Liver (tissue), 9 donors: ENCODE data around the gene HSFX3. TPM values are rescaled to one million over a fixed set of nuclear protein-coding genes. Genes with fewer than 3 reads are reported as not detected.
"Not testable (repeated sequence)": the region's sequence is repeated elsewhere in the genome, so short reads cannot be mapped to it uniquely, and the experiment has no call there.

Experiments
- DNase-seq: peaks from one replicate; pipeline ENCODE4 v3.0.0-alpha.2; 2017; ENCODE audit warnings: low spot score
- H3K27ac ChIP-seq, 2 donors: one replicate each; pipeline ENCODE4 v1.7.0; 2013; ENCODE audit warnings: inconsistent platforms in 2 of 2, low read length in 2 of 2, control low read depth in 1 of 2, low read depth in 1 of 2, mild to moderate bottlenecking in 1 of 2
- H3K27me3 ChIP-seq, 4 donors: one replicate each; pipeline versions ENCODE4 v1.6.1 to v1.7.0; 2013; ENCODE audit warnings: low read length in 3 of 4, inconsistent platforms in 1 of 4, mild to moderate bottlenecking in 1 of 4, moderate library complexity in 1 of 4; ENCODE audit not compliant: control insufficient read depth in 4 of 4, insufficient read depth in 4 of 4
- H3K36me3 ChIP-seq, 4 donors: one replicate each; pipeline versions ENCODE4 v1.6.1 to v1.7.0; 2013; ENCODE audit warnings: low read length in 3 of 4, mild to moderate bottlenecking in 3 of 4, low read depth in 1 of 4, moderate library complexity in 1 of 4; ENCODE audit not compliant: control insufficient read depth in 4 of 4, insufficient read depth in 3 of 4
- H3K4me1 ChIP-seq, 4 donors: one replicate each; pipeline versions ENCODE4 v1.6.1 to v1.7.0; 2013; ENCODE audit warnings: low read length in 3 of 4, mild to moderate bottlenecking in 3 of 4, moderate library complexity in 1 of 4; ENCODE audit not compliant: control insufficient read depth in 4 of 4, insufficient read depth in 4 of 4
- H3K4me3 ChIP-seq, 3 donors: one replicate each; pipeline versions ENCODE4 v1.6.1 to v1.7.0; 2013; ENCODE audit warnings: low read length in 3 of 3, control low read depth in 1 of 3, low read depth in 1 of 3, mild to moderate bottlenecking in 1 of 3
- H3K9ac ChIP-seq, 2 donors: one replicate each; pipeline ENCODE4 v1.7.0; 2013; ENCODE audit warnings: low read length in 2 of 2, mild to moderate bottlenecking in 2 of 2, moderate library complexity in 2 of 2, control low read depth in 1 of 2, low read depth in 1 of 2
- H3K9me3 ChIP-seq, 4 donors: one replicate each; pipeline versions ENCODE4 v1.6.1 to v1.7.0; 2013; ENCODE audit warnings: low read length in 3 of 4; ENCODE audit not compliant: control insufficient read depth in 4 of 4
- EGR1 ChIP-seq, 2 donors: IDR thresholded peaks; 2 replicates each; pipeline ENCODE4 v1.6.1; 2016 to 2018; ENCODE audit warnings: antibody characterized with exemption in 2 of 2, low read depth in 2 of 2
- FOXA1 ChIP-seq: IDR thresholded peaks from 2 replicates; pipeline ENCODE4 v1.6.1; 2016; ENCODE audit warnings: antibody characterized with exemption
- FOXA2 ChIP-seq: IDR thresholded peaks from 2 replicates; pipeline ENCODE4 v1.6.1; 2016; ENCODE audit warnings: antibody characterized with exemption
- GABPA ChIP-seq, 2 donors: IDR thresholded peaks in 1 of 2; conservative IDR thresholded peaks in 1 of 2; 2 replicates each; pipeline ENCODE4 v1.6.1; 2016; ENCODE audit warnings: antibody characterized with exemption in 2 of 2, mild to moderate bottlenecking in 1 of 2, moderate library complexity in 1 of 2
- HNF4A ChIP-seq, 2 donors: conservative IDR thresholded peaks; 2 replicates each; pipeline ENCODE4 v1.6.1; 2016; ENCODE audit warnings: antibody characterized with exemption in 2 of 2, mild to moderate bottlenecking in 2 of 2
- HNF4G ChIP-seq: IDR thresholded peaks from 2 replicates; pipeline ENCODE4 v1.6.1; 2016; ENCODE audit warnings: antibody characterized with exemption
- JUND ChIP-seq, 2 donors: IDR thresholded peaks; 2 replicates each; pipeline ENCODE4 v1.6.1; 2016; ENCODE audit warnings: antibody characterized with exemption in 2 of 2
- NR2F2 ChIP-seq: IDR thresholded peaks from 2 replicates; pipeline ENCODE4 v1.6.1; 2016; ENCODE audit warnings: antibody characterized with exemption
- RAD21 ChIP-seq, 2 donors: IDR thresholded peaks; 2 replicates each; pipeline ENCODE4 v1.6.1; 2016; ENCODE audit warnings: antibody characterized with exemption in 2 of 2, mild to moderate bottlenecking in 2 of 2
- RXRA ChIP-seq, 2 donors: IDR thresholded peaks; 2 replicates each; pipeline ENCODE4 v1.6.1; 2017 to 2018; ENCODE audit warnings: antibody characterized with exemption in 2 of 2, mild to moderate bottlenecking in 1 of 2
- TAF1 ChIP-seq: conservative IDR thresholded peaks from 2 replicates; pipeline ENCODE4 v1.6.1; 2016; ENCODE audit warnings: antibody characterized with exemption, mild to moderate bottlenecking
- YY1 ChIP-seq: IDR thresholded peaks from 2 replicates; pipeline ENCODE4 v1.6.1; 2016; ENCODE audit warnings: antibody characterized with exemption, mild to moderate bottlenecking
- WGBS: extraction: QIAGEN DNeasy Blood & Tissue Kit; methylation state at CpG from one replicate; pipeline ENCODE4 v1.1.7; 2013; 5-methylcytosine and 5-hydroxymethylcytosine counted together
- polyA plus RNA-seq, 2 donors: library from polyadenylated mRNA; stranded (reverse) in 1 of 2; unstranded in 1 of 2; fragments of 200-250 nt in 1 of 2; fragments of >200 nt in 1 of 2; fragmentation: Nextera tagmentation in 1 of 2; extraction: Ambion mirVana in 1 of 2; gene quantifications; one replicate each; pipeline versions ENCODE4 v1.2.1 to v1.2.3, GENCODE V29; 2013 to 2015
- total RNA-seq, 2 donors: library from RNA; depleted of rRNA; stranded (reverse); fragments of >200 nt; gene quantifications; one replicate each; pipeline ENCODE4 v1.2.3, GENCODE V29; 2014
- TF ChIP-seq, protein P1 (sequence below): IDR thresholded peaks from 2 replicates; pipeline ENCODE4 v1.6.1; 2016; ENCODE audit warnings: antibody characterized with exemption
- TF ChIP-seq, protein P2 (sequence below): IDR thresholded peaks from 2 replicates; pipeline ENCODE4 v1.6.1; 2016; ENCODE audit warnings: antibody characterized with exemption
- TF ChIP-seq, protein P3 (sequence below): IDR thresholded peaks from 2 replicates; pipeline ENCODE4 v1.6.1; 2016; ENCODE audit warnings: antibody characterized with exemption
- TF ChIP-seq, protein P4 (sequence below): IDR thresholded peaks from 2 replicates; pipeline ENCODE4 v1.6.1; 2016; ENCODE audit warnings: antibody characterized with exemption, mild to moderate bottlenecking
- TF ChIP-seq, protein P5 (sequence below): fragments of 150-350 bp; IDR thresholded peaks from 2 replicates; pipeline ENCODE4 v1.5.1; 2017; ENCODE audit warnings: improper control_type of control experiment, low read depth, low read length; ENCODE audit not compliant: missing input control
- donor health status: healthy.
- donor health status: healthy.
- donor health status: healthy.
- donor health status: healthy.
- donor health status: healthy.

Gene HSFX3
- total and polyA plus RNA-seq, 4 donors = not detected

DNA sequence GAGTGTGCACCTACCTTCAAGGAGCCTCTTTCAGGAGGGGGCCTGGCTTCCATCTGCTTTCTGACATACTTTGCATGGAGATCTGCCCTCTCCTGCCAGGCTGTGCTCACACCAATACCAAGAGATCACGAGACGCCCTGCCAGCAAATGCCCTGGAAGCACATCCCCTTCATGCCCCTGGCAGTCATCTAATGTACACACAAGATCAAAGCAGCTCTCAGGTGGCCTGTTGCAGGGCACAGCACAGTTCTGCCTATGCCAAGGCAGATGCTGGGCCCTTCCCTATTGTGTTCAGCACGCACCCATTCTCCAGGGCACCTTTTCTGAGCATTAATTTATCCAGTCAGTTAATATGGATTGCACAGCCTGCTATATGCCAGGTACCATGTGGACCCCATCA, 16.9 kb downstream of the HSFX3 start:
- DNase-seq, H3K4me1 ChIP-seq, H3K36me3 ChIP-seq, H3K9ac ChIP-seq, H3K4me3 ChIP-seq, H3K9me3 ChIP-seq, H3K27me3 ChIP-seq, H3K27ac ChIP-seq: not testable (repeated sequence)
- WGBS = 100% methylated on average over 1 of the region's 3 CpGs

DNA sequence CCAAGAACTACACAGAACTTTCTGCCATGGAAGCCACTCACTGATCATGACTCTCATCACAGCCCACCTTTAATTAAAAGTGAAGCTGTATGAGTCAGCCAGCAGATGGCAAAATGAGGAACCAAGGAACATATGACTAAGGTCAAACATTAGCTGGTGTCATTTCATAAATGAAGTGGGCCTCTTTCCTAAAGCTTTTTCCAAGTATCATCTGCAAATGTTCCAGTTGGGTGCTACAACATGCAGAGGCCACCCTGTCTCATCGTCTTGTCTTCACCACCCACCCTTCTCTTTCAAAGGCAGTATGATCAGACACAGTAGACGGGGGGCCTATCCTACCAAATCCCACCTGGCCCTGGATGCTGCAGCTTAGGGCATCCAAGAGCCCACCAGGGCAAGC, 18.1 kb downstream of the HSFX3 start:
- TF ChIP-seq NR2F2 (no peak), FOXA2 (no peak), JUND (IDR thresholded peaks at IDR 0.05) (no peak), RXRA (IDR thresholded peaks at IDR 0.05) (no peak), RAD21 (IDR thresholded peaks at IDR 0.05) (no peak), TAF1 (no peak), FOXA1 (no peak), HNF4G (no peak), HNF4A (conservative IDR thresholded peaks at IDR 0.05) (no peak), EGR1 (IDR thresholded peaks at IDR 0.05; ENCODE audit: low read depth in 2 of 2) (no peak), YY1 (no peak)
- TF ChIP-seq, protein P1, sequence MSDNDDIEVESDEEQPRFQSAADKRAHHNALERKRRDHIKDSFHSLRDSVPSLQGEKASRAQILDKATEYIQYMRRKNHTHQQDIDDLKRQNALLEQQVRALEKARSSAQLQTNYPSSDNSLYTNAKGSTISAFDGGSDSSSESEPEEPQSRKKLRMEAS = no peak
- TF ChIP-seq, protein P2, sequence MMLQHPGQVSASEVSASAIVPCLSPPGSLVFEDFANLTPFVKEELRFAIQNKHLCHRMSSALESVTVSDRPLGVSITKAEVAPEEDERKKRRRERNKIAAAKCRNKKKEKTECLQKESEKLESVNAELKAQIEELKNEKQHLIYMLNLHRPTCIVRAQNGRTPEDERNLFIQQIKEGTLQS = no peak
- H3K27ac ChIP-seq = no peak overlapping the region
- WGBS = 99% methylated on average over 2 of the region's 2 CpGs
- no peaks in the 10 kb centered on the region for H3K27me3 ChIP-seq
- H3K9me3 ChIP-seq = no peaks in the 10 kb centered on the region
- DNase-seq = no peak
- H3K9ac ChIP-seq = no peak overlapping the region
- H3K4me3 ChIP-seq = no peak overlapping the region
- H3K4me1 ChIP-seq = no peaks in the 10 kb centered on the region
- H3K36me3 ChIP-seq = peaks cover 0 to 2% (median 0%) of the 10 kb centered on the region in 4 donors

DNA sequence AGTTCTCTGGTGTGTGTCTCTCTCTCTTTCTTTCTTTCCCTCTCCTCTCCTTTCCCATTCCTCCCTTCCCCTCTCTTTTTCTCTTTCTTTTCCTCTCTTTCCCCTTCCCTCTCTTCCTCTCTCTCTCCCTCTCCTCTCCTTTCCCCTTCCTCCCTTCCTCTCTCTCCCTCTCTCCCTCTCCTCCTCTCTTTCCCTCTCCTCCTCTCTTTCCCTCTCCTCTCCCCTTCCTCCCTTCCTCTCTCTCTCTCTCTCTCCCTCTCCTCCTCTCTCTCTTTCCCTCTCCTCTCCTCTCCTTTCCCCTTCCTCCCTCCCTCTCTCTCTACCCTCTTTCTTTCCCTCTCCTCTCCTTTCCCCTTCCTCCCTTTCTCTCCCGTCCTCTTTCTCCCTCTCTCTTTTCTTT, 21.3 kb downstream of the HSFX3 start:
- Histone ChIP-seq H3K4me1 (no peaks in the 10 kb centered on the region), H3K4me3 (no peak overlapping the region), H3K27me3 (no peaks in the 10 kb centered on the region), H3K27ac (no peak overlapping the region), H3K9me3 (no peaks in the 10 kb centered on the region), H3K36me3 (peaks cover 0 to 2% (median 0%) of the 10 kb centered on the region in 4 donors), H3K9ac (no peak overlapping the region)
- 90% methylated on average over 1 of the region's 1 CpG for WGBS
- TF ChIP-seq, protein P3, sequence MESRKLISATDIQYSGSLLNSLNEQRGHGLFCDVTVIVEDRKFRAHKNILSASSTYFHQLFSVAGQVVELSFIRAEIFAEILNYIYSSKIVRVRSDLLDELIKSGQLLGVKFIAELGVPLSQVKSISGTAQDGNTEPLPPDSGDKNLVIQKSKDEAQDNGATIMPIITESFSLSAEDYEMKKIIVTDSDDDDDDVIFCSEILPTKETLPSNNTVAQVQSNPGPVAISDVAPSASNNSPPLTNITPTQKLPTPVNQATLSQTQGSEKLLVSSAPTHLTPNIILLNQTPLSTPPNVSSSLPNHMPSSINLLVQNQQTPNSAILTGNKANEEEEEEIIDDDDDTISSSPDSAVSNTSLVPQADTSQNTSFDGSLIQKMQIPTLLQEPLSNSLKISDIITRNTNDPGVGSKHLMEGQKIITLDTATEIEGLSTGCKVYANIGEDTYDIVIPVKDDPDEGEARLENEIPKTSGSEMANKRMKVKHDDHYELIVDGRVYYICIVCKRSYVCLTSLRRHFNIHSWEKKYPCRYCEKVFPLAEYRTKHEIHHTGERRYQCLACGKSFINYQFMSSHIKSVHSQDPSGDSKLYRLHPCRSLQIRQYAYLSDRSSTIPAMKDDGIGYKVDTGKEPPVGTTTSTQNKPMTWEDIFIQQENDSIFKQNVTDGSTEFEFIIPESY = no peak
- TF ChIP-seq YY1 = no peak
- no peak for TF ChIP-seq EGR1 (IDR thresholded peaks at IDR 0.05; ENCODE audit: low read depth in 2 of 2)
- TF ChIP-seq, protein P2 = no peak
- no peak for TF ChIP-seq HNF4A (conservative IDR thresholded peaks at IDR 0.05)
- TF ChIP-seq, protein P4, sequence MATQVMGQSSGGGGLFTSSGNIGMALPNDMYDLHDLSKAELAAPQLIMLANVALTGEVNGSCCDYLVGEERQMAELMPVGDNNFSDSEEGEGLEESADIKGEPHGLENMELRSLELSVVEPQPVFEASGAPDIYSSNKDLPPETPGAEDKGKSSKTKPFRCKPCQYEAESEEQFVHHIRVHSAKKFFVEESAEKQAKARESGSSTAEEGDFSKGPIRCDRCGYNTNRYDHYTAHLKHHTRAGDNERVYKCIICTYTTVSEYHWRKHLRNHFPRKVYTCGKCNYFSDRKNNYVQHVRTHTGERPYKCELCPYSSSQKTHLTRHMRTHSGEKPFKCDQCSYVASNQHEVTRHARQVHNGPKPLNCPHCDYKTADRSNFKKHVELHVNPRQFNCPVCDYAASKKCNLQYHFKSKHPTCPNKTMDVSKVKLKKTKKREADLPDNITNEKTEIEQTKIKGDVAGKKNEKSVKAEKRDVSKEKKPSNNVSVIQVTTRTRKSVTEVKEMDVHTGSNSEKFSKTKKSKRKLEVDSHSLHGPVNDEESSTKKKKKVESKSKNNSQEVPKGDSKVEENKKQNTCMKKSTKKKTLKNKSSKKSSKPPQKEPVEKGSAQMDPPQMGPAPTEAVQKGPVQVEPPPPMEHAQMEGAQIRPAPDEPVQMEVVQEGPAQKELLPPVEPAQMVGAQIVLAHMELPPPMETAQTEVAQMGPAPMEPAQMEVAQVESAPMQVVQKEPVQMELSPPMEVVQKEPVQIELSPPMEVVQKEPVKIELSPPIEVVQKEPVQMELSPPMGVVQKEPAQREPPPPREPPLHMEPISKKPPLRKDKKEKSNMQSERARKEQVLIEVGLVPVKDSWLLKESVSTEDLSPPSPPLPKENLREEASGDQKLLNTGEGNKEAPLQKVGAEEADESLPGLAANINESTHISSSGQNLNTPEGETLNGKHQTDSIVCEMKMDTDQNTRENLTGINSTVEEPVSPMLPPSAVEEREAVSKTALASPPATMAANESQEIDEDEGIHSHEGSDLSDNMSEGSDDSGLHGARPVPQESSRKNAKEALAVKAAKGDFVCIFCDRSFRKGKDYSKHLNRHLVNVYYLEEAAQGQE = no peak
- no peak for TF ChIP-seq JUND (IDR thresholded peaks at IDR 0.05)
- TF ChIP-seq GABPA (IDR thresholded peaks at IDR 0.05 in 1 of 2, conservative IDR thresholded peaks at IDR 0.05 in 1 of 2) = no peak
- TF ChIP-seq, protein P1 = no peak
- TF ChIP-seq, protein P5, sequence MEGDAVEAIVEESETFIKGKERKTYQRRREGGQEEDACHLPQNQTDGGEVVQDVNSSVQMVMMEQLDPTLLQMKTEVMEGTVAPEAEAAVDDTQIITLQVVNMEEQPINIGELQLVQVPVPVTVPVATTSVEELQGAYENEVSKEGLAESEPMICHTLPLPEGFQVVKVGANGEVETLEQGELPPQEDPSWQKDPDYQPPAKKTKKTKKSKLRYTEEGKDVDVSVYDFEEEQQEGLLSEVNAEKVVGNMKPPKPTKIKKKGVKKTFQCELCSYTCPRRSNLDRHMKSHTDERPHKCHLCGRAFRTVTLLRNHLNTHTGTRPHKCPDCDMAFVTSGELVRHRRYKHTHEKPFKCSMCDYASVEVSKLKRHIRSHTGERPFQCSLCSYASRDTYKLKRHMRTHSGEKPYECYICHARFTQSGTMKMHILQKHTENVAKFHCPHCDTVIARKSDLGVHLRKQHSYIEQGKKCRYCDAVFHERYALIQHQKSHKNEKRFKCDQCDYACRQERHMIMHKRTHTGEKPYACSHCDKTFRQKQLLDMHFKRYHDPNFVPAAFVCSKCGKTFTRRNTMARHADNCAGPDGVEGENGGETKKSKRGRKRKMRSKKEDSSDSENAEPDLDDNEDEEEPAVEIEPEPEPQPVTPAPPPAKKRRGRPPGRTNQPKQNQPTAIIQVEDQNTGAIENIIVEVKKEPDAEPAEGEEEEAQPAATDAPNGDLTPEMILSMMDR = no peak
- no peak for DNase-seq
